ENCODE measurements around the gene SCP2D1.

Gene SCP2D1

GRCh38 chr20:18815194-18815942, 1.8 kb downstream of the SCP2D1 start:
- DNase-seq (ENCODE audit: low read depth) = no peak

GRCh38 chr20:18822832-18823231, 9.2 kb downstream of the SCP2D1 start:
- no peak for DNase-seq (ENCODE audit: low read depth)

- no peak for DNase-seq (ENCODE audit: low read depth)
These were observed 18.4 kb downstream of the SCP2D1 start for GRCh38 chr20:18831830-18832499.

- DNase-seq (ENCODE audit: low read depth) = no peak
These were observed 19.1 kb downstream of the SCP2D1 start for GRCh38 chr20:18832546-18833200.

- no peak for DNase-seq (ENCODE audit: low read depth)
These were observed 22.1 kb downstream of the SCP2D1 start for GRCh38 chr20:18835466-18836256.

- no peak for DNase-seq (ENCODE audit: low read depth)
These were observed 24.1 kb downstream of the SCP2D1 start for GRCh38 chr20:18837718-18838117.

- DNase-seq (ENCODE audit: low read depth) = no peak
These were observed 26.1 kb downstream of the SCP2D1 start for GRCh38 chr20:18839507-18840247.

- DNase-seq (ENCODE audit: low read depth) = no peak
These were observed 26.7 kb downstream of the SCP2D1 start for GRCh38 chr20:18840248-18840645.

- DNase-seq (ENCODE audit: low read depth) = no peak
These were observed 31.4 kb downstream of the SCP2D1 start for GRCh38 chr20:18845017-18845416.

GRCh38 chr20:18847226-18847755, 33.7 kb downstream of the SCP2D1 start:
- no peak for DNase-seq (ENCODE audit: low read depth)

GRCh38 chr20:18849131-18849530, 35.5 kb downstream of the SCP2D1 start:
- no peak for DNase-seq (ENCODE audit: low read depth)

- no peak for DNase-seq (ENCODE audit: low read depth)
These were observed 38.0 kb downstream of the SCP2D1 start for GRCh38 chr20:18851629-18852028.

- DNase-seq (ENCODE audit: low read depth) = no peak
These were observed 38.7 kb downstream of the SCP2D1 start for GRCh38 chr20:18852318-18852717.

- DNase-seq (ENCODE audit: low read depth) = no peak
These were observed 39.6 kb downstream of the SCP2D1 start for GRCh38 chr20:18853216-18853615.

GRCh38 chr20:18853946-18854646, 40.5 kb downstream of the SCP2D1 start:
- DNase-seq (ENCODE audit: low read depth) = no peak

GRCh38 chr20:18855882-18856281, 42.3 kb downstream of the SCP2D1 start:
- DNase-seq (ENCODE audit: low read depth) = no peak

GRCh38 chr20:18856873-18857272, 43.3 kb downstream of the SCP2D1 start:
- DNase-seq (ENCODE audit: low read depth) = no peak

GRCh38 chr20:18857640-18858039, 44.1 kb downstream of the SCP2D1 start:
- DNase-seq (ENCODE audit: low read depth) = no peak

GRCh38 chr20:18858816-18859215, 45.2 kb downstream of the SCP2D1 start:
- DNase-seq (ENCODE audit: low read depth) = no peak

Measured in fibroblast of gingiva (primary cell).